MM.1S (cell line): ENCODE data around the gene CLRN3.

ENCODE experiments used
- EZH2 ChIP-seq: fragments of 300-600 bp; sonication (generic); optimal IDR thresholded peaks from 2 replicates; pipeline ENCODE3; 2017; ENCODE audit warnings: low read depth, mild to moderate bottlenecking, antibody characterized with exemption, low read length, mixed read lengths
- EZH2phosphoT487 ChIP-seq: fragments of 300-600 bp; sonication (generic); IDR thresholded peaks from 2 replicates; pipeline ENCODE4 v1.6.1; 2018; ENCODE audit warnings: antibody characterized with exemption, low read length
- TF ChIP-seq, protein P1 (sequence below): fragments of 300-600 bp; sonication (generic); IDR thresholded peaks from 2 replicates; pipeline ENCODE4 v1.5.1; 2016; ENCODE audit warnings: antibody characterized with exemption, low read length, mixed read lengths

DNA sequence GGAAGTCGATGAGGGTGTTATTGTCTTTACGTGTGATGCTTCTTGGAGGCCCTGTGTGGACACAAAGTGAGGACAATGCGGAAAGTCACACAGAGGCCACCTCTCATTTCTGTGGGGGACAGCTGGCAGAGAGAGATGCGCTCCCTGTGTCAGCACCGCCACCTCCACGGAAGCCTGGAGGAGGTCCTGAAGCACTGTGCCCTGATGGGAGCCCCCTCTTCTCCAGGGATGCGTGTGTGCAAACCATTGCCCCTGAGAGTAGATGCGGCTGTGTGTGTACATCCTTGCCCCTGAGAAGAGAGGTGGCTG is 16.2 kb upstream of the CLRN3 start:
- TF ChIP-seq, protein P1, sequence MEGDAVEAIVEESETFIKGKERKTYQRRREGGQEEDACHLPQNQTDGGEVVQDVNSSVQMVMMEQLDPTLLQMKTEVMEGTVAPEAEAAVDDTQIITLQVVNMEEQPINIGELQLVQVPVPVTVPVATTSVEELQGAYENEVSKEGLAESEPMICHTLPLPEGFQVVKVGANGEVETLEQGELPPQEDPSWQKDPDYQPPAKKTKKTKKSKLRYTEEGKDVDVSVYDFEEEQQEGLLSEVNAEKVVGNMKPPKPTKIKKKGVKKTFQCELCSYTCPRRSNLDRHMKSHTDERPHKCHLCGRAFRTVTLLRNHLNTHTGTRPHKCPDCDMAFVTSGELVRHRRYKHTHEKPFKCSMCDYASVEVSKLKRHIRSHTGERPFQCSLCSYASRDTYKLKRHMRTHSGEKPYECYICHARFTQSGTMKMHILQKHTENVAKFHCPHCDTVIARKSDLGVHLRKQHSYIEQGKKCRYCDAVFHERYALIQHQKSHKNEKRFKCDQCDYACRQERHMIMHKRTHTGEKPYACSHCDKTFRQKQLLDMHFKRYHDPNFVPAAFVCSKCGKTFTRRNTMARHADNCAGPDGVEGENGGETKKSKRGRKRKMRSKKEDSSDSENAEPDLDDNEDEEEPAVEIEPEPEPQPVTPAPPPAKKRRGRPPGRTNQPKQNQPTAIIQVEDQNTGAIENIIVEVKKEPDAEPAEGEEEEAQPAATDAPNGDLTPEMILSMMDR, result no peak
- no peak for TF ChIP-seq EZH2
- TF ChIP-seq EZH2phosphoT487, result no peak
